Kidney (tissue), 14 donors: Measurements from ENCODE around the gene SCARB1. TPM values are rescaled to one million over a fixed set of nuclear protein-coding genes. Genes with fewer than 3 reads are reported as not detected.

Experiments
- DNase-seq, 5 donors: peaks; one replicate each; pipeline ENCODE4 v3.0.0-alpha.2; 2013 to 2020
- FAIRE-seq: peaks from 2 replicates; lab custom pipeline; 2012; peaks lifted over from hg19 to GRCh38; lab: Jason Lieb, UNC
- H3K27ac ChIP-seq, 2 donors: one replicate each; pipeline ENCODE4 v1.7.0; 2013; ENCODE audit warnings: low read depth in 2 of 2, low read length in 2 of 2, inconsistent platforms in 1 of 2
- H3K27me3 ChIP-seq: one replicate; pipeline ENCODE4 v1.7.1; 2013; ENCODE audit warnings: low read length, inconsistent platforms; ENCODE audit not compliant: control insufficient read depth, insufficient read depth
- H3K36me3 ChIP-seq, 3 donors: one replicate each; pipeline versions ENCODE4 v1.7.0 to v1.7.1; 2013; ENCODE audit warnings: low read length in 3 of 3, control low read depth in 1 of 3, inconsistent platforms in 1 of 3; ENCODE audit not compliant: insufficient read depth in 3 of 3, control insufficient read depth in 2 of 3
- H3K4me1 ChIP-seq, 3 donors: one replicate each; pipeline versions ENCODE4 v1.7.0 to v1.7.1; 2013; ENCODE audit warnings: low read length in 3 of 3, inconsistent platforms in 1 of 3, low read depth in 1 of 3; ENCODE audit not compliant: control insufficient read depth in 2 of 3, insufficient read depth in 2 of 3
- H3K4me3 ChIP-seq, 3 donors: one replicate each; pipeline versions ENCODE4 v1.7.0 to v1.8.1; 2013; ENCODE audit warnings: low read length in 3 of 3, control low read depth in 1 of 3, inconsistent platforms in 1 of 3
- H3K9ac ChIP-seq, 3 donors: one replicate each; pipeline versions ENCODE4 v1.7.0 to v1.7.1; 2013; ENCODE audit warnings: low read length in 3 of 3, control low read depth in 1 of 3, inconsistent platforms in 1 of 3
- H3K9me3 ChIP-seq, 3 donors: one replicate each; pipeline versions ENCODE4 v1.7.0 to v1.7.1; 2013; ENCODE audit warnings: low read length in 3 of 3, control low read depth in 1 of 3, inconsistent platforms in 1 of 3; ENCODE audit not compliant: control insufficient read depth in 2 of 3, insufficient read depth in 1 of 3
- intact Hi-C: fragments of 100-400 bp; cut with DNase I; formaldehyde crosslinking; loops from one replicate; pipeline ENCODE4 v1.11.1; 2022
- polyA plus RNA-seq: library from polyadenylated mRNA; stranded (reverse); fragments of 350-450 nt; fragmentation: Illumina TruSeq; extraction: RNeasy Lipid Tissue Mini Kit (QIAGEN cat#74804); gene quantifications from one replicate; pipeline ENCODE4 v1.2.3, GENCODE V29; 2014; ENCODE audit warnings: low read depth, low replicate concordance; ENCODE audit not compliant: insufficient read depth
- total RNA-seq: library from RNA; stranded (reverse); fragmentation: NEBNext Ultra II Directional; extraction: Animal tissue kit (Norgen Biotek cat#: 25700); gene quantifications from one replicate; pipeline ENCODE4 v1.2.1, GENCODE V29; 2021
- TF ChIP-seq, protein P1 (sequence below): IDR thresholded peaks from 3 replicates; pipeline ENCODE4 v1.5.1; 2012; ENCODE audit warnings: mild to moderate bottlenecking, moderate library complexity, borderline replicate concordance; ENCODE audit not compliant: insufficient read depth; ENCODE audit errors: extremely low read depth
- donor health status: control.
- donor health status: control.
- donor health status: control.
- donor health status: control.
- donor health status: control.
- donor health status: DM: yes; HTN: yes; CAD: no.
- donor health status: Normal renal cell carcinoma (clear cell type).

SCARB1 gene
- total and polyA plus RNA-seq, 2 donors from 2014 or later, result 12.3 to 13.2 TPM

DNA sequence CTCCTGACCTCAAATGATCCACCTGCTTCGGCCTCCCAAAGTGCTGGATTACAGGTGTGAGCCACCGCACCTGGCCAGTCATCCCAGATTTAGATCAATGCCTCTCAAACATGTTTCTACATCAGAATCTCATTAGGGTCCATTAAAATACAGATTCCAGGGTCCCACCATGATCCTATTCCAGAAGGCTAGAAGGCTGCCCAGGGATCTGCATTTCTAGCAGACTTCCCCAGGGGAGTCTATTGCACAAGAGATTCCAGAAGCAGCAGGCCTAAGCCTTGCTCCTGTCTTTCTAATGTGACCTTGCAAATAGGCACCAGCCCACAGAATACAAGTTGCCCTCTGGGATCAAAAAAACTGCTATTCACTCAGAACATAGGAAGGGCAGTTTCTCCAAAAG is 81.5 kb downstream of the SCARB1 start:
- no peak for FAIRE-seq
- H3K4me1 ChIP-seq, result no peaks in the 10 kb centered on the region
- no peak overlapping the region for H3K4me3 ChIP-seq
- H3K9ac ChIP-seq, result no peak overlapping the region
- TF ChIP-seq, protein P1, sequence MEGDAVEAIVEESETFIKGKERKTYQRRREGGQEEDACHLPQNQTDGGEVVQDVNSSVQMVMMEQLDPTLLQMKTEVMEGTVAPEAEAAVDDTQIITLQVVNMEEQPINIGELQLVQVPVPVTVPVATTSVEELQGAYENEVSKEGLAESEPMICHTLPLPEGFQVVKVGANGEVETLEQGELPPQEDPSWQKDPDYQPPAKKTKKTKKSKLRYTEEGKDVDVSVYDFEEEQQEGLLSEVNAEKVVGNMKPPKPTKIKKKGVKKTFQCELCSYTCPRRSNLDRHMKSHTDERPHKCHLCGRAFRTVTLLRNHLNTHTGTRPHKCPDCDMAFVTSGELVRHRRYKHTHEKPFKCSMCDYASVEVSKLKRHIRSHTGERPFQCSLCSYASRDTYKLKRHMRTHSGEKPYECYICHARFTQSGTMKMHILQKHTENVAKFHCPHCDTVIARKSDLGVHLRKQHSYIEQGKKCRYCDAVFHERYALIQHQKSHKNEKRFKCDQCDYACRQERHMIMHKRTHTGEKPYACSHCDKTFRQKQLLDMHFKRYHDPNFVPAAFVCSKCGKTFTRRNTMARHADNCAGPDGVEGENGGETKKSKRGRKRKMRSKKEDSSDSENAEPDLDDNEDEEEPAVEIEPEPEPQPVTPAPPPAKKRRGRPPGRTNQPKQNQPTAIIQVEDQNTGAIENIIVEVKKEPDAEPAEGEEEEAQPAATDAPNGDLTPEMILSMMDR, result no peak
- intact Hi-C loops, result no loop called here
- H3K9me3 ChIP-seq, result no peaks in the 10 kb centered on the region
- H3K36me3 ChIP-seq, result no peaks in the 10 kb centered on the region
- no peaks in the 10 kb centered on the region for H3K27me3 ChIP-seq
- no peak for DNase-seq
- H3K27ac ChIP-seq, result no peak overlapping the region

DNA sequence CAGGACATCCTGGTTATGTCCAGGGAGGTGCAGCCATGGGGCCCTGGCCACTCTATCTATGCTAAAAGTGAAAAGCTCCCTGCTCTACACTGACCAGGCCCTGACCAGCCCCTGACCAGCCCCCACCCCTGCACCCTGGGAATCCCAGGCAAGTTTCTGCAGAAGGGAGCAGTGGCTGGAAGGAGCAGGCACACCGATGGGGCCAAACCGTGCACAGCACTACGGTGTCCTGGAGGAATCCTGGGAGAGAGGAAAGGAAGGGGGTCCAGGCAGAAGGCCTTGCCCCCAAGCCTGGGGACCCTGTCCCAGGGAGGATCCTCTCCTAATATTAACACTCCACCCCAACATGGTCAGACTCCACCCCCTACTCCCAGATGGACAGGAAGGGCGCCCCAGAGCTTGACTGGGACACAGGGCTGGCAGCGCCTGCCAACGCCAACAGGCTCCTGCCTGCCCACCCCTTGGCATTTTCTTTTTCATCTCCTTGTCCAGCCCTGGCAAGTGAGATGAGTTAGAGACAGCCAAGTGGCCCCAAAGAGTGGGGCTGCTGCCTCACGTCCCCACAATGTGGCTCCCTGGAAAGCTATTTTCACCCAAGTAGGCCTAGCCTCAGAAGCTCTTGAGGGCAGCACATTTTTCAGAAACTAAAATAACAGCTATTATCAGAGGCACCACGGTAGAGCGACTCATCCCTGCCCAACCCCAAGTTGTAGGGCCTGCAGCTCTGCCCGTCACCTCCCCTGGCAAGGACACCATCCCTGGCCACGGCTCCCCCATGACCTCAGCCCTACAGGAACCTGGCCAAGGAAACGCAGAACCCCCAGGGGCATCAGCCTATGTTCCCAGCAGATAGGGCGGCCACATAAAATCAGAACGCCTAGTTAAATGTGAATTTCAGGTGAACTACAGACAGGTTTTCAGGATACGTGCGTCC is 82.6 kb downstream of the SCARB1 start:
- Histone ChIP-seq H3K4me1 (no peaks in the 10 kb centered on the region), H3K27me3 (no peaks in the 10 kb centered on the region), H3K4me3 (no peak overlapping the region), H3K27ac (no peak overlapping the region), H3K9me3 (no peaks in the 10 kb centered on the region), H3K9ac (no peak overlapping the region), H3K36me3 (no peaks in the 10 kb centered on the region)
- DNase-seq (no peak), FAIRE-seq (no peak)
- intact Hi-C loops, result no loop called here
- TF ChIP-seq, protein P1, result no peak

DNA sequence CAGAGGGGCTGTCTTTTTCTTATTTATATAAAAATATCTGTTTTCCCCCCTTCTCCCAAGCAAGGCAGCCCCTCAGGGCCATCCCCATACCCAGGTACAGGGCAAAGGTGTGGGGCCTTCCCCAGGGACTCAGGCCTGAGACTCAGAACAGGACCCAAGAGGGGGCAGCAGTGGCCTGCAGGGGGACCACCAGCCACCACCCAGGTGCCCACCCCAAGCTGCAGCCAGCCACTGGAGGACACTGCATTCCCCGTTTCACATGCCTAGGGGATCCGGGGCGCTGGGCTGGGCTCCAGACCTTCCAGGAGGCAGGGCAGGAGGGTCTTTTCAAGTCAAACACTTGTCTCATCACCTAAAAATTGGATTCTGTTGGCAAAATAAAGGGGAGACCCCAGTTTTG is 83.3 kb downstream of the SCARB1 start:
- DNase-seq (no peak), FAIRE-seq (no peak)
- intact Hi-C loops, result no loop called here
- TF ChIP-seq, protein P1, result no peak
- no peaks in the 10 kb centered on the region for H3K36me3 ChIP-seq
- H3K4me3 ChIP-seq, result no peak overlapping the region
- H3K9me3 ChIP-seq, result no peaks in the 10 kb centered on the region
- no peak overlapping the region for H3K27ac ChIP-seq
- H3K9ac ChIP-seq, result no peak overlapping the region
- no peaks in the 10 kb centered on the region for H3K27me3 ChIP-seq
- H3K4me1 ChIP-seq, result no peaks in the 10 kb centered on the region
